ENCODE measurements around the gene THRAP3.

Gene THRAP3

DNA sequence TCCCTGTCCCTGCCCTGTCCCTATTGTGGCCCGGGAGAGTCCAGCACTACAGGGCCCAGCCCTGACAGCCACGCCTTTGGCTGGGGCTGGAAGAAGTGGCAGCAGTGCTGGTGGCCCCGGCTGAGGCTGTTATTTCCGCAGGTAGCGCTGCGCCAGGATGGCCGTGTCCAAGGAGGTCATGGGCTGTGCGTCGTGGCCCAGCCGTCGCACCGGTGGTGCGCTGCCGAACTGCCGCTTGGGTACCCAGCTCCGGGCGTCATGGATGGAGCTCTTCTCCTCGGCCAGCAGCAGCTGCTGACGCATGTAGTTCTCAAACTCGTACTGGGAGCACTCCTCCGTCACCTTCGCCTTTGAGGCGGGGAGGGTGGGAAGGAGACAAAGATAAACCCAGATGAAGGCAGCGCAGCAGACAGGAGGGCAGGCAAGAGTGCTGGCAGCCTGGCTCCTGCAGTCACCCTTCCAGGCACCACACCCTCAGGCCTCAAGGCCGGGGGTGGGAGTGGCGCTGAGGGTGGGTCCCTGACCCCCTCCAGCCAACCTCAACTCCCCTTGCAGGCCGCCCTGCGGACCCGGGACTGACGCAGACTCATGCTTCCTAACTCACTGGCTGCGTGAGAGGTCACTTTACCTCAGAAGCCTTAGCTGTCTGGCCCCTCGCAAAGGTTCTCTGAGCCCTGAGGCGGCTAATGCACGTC is 117.5 kb downstream of the THRAP3 start:
- Histone ChIP-seq H3K9ac (ENCODE audit: low read length) (no peak overlapping the region), H3K27me3 (ENCODE audit: control insufficient read depth in 1 of 2, insufficient read depth in 2 of 2, low read length in 2 of 2) (no peaks in the 10 kb centered on the region), H3K4me3 (ENCODE audit: low read depth in 1 of 2, low read length in 2 of 2) (no peak overlapping the region), H3K27ac (ENCODE audit: low read depth, low read length) (no peak overlapping the region), H3K36me3 (ENCODE audit: insufficient read depth, low read length) (peaks cover 37% of the 10 kb centered on the region), H3K4me1 (ENCODE audit: insufficient read depth, low read length) (no peaks in the 10 kb centered on the region), H3K9me3 (ENCODE audit: low read length) (no peaks in the 10 kb centered on the region)

DNA sequence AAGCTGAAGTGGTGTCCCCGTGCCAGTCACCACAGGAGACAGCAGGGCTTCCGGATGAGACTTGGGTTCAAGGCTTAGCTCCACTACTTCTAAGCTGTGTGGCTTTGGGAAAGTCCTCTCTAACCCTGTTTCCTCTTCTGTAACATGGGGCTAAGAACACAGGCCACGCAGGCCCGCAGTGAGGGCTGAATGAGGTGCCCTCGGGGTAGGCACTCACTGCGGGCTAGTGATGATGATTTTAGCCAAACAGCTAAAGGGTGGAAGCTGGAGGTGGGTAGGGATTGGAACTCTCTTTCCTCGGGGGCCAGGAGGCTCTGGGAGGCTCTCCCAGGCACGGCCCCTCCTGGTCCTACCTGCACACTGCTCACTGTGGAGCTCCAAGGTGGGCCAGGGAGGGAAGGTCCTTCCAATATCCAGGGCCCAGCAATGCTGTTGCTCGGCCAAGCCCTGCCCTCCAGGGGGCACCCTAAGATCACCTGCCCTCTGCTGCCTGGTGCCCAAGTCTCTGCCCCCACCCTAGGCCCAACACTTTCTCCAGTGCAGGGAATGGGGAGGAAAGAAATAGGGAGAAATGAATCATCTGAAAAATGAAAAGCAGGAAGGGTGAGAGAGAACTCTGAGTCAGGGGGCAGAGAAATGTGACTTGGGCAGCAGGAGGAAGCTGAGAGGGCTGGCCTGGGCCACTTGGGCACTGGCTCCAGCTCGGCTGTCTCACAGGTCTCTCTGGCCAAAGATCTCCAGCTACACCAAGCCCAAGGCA is 118.4 kb downstream of the THRAP3 start:
- Histone ChIP-seq H3K36me3 (ENCODE audit: insufficient read depth, low read length) (peaks cover 44% of the 10 kb centered on the region), H3K9ac (ENCODE audit: low read length) (no peak overlapping the region)

DNA sequence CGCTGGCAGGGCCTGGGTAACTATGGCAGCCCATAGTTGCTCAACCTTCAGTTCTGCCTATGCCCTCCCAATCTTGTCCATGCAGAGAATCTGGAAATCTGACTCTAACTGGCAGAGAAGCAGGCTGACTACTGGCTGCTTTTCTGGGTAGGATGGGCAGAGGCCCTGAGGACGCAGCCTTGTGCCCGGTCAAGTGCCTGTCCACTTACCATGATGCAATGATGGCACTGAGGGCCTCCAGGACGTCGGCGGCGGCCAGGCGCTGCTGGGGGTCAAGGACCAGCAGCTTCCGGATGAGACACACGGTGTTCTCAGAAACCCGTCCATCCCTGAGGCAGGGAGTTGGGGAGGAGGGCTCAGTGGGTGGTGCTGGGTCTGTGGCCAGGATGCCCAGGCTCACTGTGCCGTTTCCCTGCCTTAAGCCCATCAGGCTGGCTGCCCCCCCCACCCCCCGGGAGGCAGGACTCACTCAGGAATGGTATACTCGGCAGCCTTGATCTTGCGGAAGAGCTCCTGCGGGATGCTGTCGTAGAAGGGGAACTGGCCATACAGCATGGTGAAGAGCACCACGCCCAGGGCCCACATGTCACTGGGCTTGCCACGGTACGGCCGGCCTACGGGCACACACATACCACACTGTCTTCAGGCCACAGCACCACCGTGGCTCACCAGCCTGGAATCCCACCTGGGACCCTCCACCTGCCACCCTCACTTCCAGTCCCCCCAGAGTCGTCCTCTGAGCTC is 119.6 kb downstream of the THRAP3 start:
- H3K36me3 ChIP-seq (ENCODE audit: insufficient read depth, low read length) = peaks cover 55% of the 10 kb centered on the region
- H3K4me1 ChIP-seq (ENCODE audit: insufficient read depth, low read length) = no peaks in the 10 kb centered on the region
- no peak overlapping the region for H3K27ac ChIP-seq (ENCODE audit: low read depth, low read length)
- no peaks in the 10 kb centered on the region for H3K9me3 ChIP-seq (ENCODE audit: low read length)
- H3K27me3 ChIP-seq (ENCODE audit: control insufficient read depth in 1 of 2, insufficient read depth in 2 of 2, low read length in 2 of 2) = no peaks in the 10 kb centered on the region
- H3K4me3 ChIP-seq (ENCODE audit: low read depth in 1 of 2, low read length in 2 of 2) = no peak overlapping the region
- H3K9ac ChIP-seq (ENCODE audit: low read length) = no peak overlapping the region

More for the DNA sequence above, 118.4 kb downstream of the THRAP3 start:
- Histone ChIP-seq H3K9me3 (ENCODE audit: low read length) (no peaks in the 10 kb centered on the region), H3K4me1 (ENCODE audit: insufficient read depth, low read length) (no peaks in the 10 kb centered on the region), H3K27me3 (ENCODE audit: control insufficient read depth in 1 of 2, insufficient read depth in 2 of 2, low read length in 2 of 2) (no peaks in the 10 kb centered on the region), H3K4me3 (ENCODE audit: low read depth in 1 of 2, low read length in 2 of 2) (no peak overlapping the region), H3K27ac (ENCODE audit: low read depth, low read length) (no peak overlapping the region)

DNA sequence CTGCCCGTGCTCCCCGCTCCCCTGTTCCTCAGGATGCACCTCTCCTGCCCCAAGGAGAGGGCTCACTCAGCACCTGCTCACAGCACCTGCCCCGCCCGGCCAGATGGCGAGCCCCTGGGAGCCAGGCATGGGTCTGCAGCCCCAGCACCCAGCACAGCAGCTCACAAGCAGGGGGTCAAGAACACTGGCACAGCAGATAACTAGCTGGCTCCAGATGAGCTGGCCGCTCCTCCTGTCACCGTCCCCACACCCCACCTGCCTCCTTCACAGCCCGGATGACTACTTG is 120.1 kb downstream of the THRAP3 start:
- Histone ChIP-seq H3K9ac (ENCODE audit: low read length) (no peak overlapping the region), H3K27ac (ENCODE audit: low read depth, low read length) (no peak overlapping the region), H3K9me3 (ENCODE audit: low read length) (no peaks in the 10 kb centered on the region), H3K4me1 (ENCODE audit: insufficient read depth, low read length) (peaks cover 4% of the 10 kb centered on the region), H3K36me3 (ENCODE audit: insufficient read depth, low read length) (peaks cover 61% of the 10 kb centered on the region), H3K27me3 (ENCODE audit: control insufficient read depth in 1 of 2, insufficient read depth in 2 of 2, low read length in 2 of 2) (no peaks in the 10 kb centered on the region), H3K4me3 (ENCODE audit: low read depth in 1 of 2, low read length in 2 of 2) (no peak overlapping the region)

DNA sequence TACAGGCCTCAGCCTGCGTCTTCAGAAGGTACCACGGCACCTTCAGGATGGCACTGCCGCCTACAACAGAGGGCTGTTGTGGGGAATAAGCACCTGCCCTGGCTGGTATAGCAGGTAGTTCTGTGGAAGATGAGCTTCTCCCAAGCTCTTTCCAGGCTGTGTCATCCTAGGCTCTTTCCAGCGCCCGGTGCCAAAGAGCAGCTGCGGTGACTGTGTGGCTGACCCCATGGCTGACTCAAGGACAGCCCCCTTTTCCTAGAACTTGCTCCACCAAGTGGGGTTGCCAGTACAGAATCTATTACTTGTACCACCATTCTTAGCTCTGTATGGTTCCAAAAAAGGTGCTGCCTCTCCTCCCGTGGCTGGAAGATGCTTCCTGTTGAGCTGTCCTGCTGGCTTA is 121.1 kb downstream of the THRAP3 start:
- H3K27me3 ChIP-seq (ENCODE audit: control insufficient read depth in 1 of 2, insufficient read depth in 2 of 2, low read length in 2 of 2) = no peaks in the 10 kb centered on the region
- peaks cover 11% of the 10 kb centered on the region for H3K4me1 ChIP-seq (ENCODE audit: insufficient read depth, low read length)
- no peak overlapping the region for H3K27ac ChIP-seq (ENCODE audit: low read depth, low read length)
- no peak overlapping the region for H3K4me3 ChIP-seq (ENCODE audit: low read depth in 1 of 2, low read length in 2 of 2)
- no peak overlapping the region for H3K9ac ChIP-seq (ENCODE audit: low read length)
- H3K9me3 ChIP-seq (ENCODE audit: low read length) = no peaks in the 10 kb centered on the region
- peaks cover 61% of the 10 kb centered on the region for H3K36me3 ChIP-seq (ENCODE audit: insufficient read depth, low read length)

DNA sequence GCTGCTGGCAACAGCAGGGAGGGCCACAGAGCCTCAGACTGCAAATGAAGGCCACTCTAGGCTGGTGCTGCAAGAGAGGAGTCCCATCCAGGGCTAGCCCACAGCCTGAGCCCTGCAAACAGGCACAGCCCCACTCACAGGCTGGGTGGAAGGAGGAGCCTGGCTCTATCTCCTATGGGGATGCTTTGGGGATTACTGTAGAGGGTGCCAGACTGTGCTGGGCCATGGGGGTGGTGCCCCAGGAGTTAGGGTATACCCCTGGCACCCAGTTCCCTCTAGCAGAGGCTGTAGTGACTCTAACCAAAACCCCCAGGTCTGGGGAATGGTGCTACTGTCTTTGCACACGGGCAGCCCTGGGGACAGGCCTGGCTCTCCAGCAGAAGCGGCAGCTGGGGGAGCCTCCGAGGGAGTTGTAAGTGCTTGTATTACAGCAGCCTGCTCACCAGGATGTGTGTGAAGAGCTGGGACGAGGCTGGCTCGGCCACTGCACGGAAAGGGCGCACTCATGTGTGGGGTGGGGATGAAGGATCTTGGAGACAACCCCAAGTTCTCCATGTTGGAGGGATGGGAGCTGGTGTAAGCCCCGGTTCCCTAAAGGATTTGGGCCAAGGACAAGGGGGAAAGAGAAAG is 122.6 kb downstream of the THRAP3 start:
- H3K4me3 ChIP-seq (ENCODE audit: low read depth in 1 of 2, low read length in 2 of 2) = no peak overlapping the region
- no peaks in the 10 kb centered on the region for H3K27me3 ChIP-seq (ENCODE audit: control insufficient read depth in 1 of 2, insufficient read depth in 2 of 2, low read length in 2 of 2)
- H3K27ac ChIP-seq (ENCODE audit: low read depth, low read length) = no peak overlapping the region
- peaks cover 53% of the 10 kb centered on the region for H3K36me3 ChIP-seq (ENCODE audit: insufficient read depth, low read length)
- H3K9ac ChIP-seq (ENCODE audit: low read length) = no peak overlapping the region
- H3K4me1 ChIP-seq (ENCODE audit: insufficient read depth, low read length) = peaks cover 26% of the 10 kb centered on the region
- no peaks in the 10 kb centered on the region for H3K9me3 ChIP-seq (ENCODE audit: low read length)

DNA sequence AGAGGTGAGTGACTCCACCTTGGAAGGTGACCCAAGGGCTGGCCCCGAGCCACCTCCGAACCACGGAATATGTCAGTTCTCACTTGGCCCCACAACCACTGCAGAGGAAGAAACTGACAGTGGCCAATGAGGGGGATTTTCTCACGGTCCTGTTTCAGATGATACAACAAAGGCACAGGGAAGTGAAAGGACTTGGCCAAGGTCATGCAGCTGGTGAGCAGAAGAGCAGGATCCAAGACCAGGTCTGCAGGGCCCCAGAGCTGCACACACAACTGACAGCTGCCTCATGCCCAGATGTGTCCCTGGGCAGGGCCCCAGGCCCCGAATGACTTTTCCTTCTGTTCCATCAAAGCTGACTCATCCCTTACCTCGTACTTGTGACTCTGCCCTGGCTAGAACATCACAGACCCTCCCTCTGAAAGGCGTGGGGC is 125.0 kb downstream of the THRAP3 start:
- Histone ChIP-seq H3K4me1 (ENCODE audit: insufficient read depth, low read length) (peaks cover 29% of the 10 kb centered on the region), H3K9ac (ENCODE audit: low read length) (no peak overlapping the region), H3K4me3 (ENCODE audit: low read depth in 1 of 2, low read length in 2 of 2) (no peak overlapping the region), H3K36me3 (ENCODE audit: insufficient read depth, low read length) (peaks cover 62% of the 10 kb centered on the region), H3K27me3 (ENCODE audit: control insufficient read depth in 1 of 2, insufficient read depth in 2 of 2, low read length in 2 of 2) (no peaks in the 10 kb centered on the region), H3K27ac (ENCODE audit: low read depth, low read length) (no peak overlapping the region), H3K9me3 (ENCODE audit: low read length) (no peaks in the 10 kb centered on the region)

DNA sequence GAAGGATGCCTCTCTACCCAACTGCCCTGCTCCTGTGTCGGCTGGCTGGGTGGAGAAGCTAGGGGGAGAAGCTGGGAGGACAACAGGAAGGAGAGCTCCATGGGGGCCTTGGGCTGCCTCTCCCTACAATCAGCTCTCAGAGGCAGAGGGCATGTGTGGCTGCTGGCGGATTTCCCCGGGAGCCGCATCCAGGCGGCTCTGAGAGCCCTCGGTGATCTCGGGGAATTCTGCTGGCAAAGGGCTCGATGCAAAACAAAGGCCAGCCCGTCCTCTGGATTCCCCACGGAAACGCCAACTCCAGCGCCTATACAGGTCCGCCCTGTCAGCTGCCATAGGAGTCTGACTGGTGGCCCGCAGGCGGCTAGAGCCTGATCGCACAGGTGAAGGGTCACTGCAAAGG is 125.6 kb downstream of the THRAP3 start:
- peak overlapping the region; percentile 43 for H3K27ac ChIP-seq (ENCODE audit: low read depth, low read length)
- no peak overlapping the region for H3K4me3 ChIP-seq (ENCODE audit: low read depth in 1 of 2, low read length in 2 of 2)
- H3K4me1 ChIP-seq (ENCODE audit: insufficient read depth, low read length) = peaks cover 29% of the 10 kb centered on the region
- peaks cover 64% of the 10 kb centered on the region for H3K36me3 ChIP-seq (ENCODE audit: insufficient read depth, low read length)
- no peak overlapping the region for H3K9ac ChIP-seq (ENCODE audit: low read length)
- no peaks in the 10 kb centered on the region for H3K27me3 ChIP-seq (ENCODE audit: control insufficient read depth in 1 of 2, insufficient read depth in 2 of 2, low read length in 2 of 2)
- no peaks in the 10 kb centered on the region for H3K9me3 ChIP-seq (ENCODE audit: low read length)

DNA sequence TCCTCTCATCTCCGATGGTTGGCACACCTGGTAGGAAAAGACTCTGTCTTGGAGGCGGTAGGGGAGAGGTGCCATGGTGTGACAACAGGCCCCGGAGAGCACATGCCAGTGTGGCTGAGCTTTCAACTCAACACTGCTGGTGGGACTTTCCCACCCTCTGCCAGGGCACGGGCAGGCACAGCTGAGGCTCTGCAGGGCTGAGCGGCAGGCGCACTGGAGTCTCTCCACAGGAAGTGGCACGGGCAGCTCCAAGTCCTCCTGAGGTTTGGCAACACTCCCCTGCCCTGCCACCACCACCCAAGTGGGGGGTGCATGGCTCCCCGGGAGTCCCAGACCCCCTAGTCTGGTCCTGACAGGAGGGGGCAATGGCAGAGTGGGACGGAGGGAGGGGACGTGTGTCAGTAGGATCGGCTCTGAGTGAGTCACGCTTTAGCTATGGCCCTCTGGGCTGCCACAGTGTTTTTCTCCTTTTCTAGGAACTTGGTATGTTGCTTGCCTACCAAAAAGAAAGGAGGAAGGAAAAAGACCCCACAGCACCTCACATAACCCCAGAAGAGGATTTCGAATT is 126.5 kb downstream of the THRAP3 start:
- H3K9me3 ChIP-seq (ENCODE audit: low read length) = no peaks in the 10 kb centered on the region
- peak overlapping the region in 1 of 2 donors; percentile 39 for H3K4me3 ChIP-seq (ENCODE audit: low read depth in 1 of 2, low read length in 2 of 2)
- peaks cover 29% of the 10 kb centered on the region for H3K4me1 ChIP-seq (ENCODE audit: insufficient read depth, low read length)
- peaks cover 65% of the 10 kb centered on the region for H3K36me3 ChIP-seq (ENCODE audit: insufficient read depth, low read length)
- H3K27me3 ChIP-seq (ENCODE audit: control insufficient read depth in 1 of 2, insufficient read depth in 2 of 2, low read length in 2 of 2) = no peaks in the 10 kb centered on the region
- H3K27ac ChIP-seq (ENCODE audit: low read depth, low read length) = peak overlapping the region; percentile 43
- H3K9ac ChIP-seq (ENCODE audit: low read length) = no peak overlapping the region

DNA sequence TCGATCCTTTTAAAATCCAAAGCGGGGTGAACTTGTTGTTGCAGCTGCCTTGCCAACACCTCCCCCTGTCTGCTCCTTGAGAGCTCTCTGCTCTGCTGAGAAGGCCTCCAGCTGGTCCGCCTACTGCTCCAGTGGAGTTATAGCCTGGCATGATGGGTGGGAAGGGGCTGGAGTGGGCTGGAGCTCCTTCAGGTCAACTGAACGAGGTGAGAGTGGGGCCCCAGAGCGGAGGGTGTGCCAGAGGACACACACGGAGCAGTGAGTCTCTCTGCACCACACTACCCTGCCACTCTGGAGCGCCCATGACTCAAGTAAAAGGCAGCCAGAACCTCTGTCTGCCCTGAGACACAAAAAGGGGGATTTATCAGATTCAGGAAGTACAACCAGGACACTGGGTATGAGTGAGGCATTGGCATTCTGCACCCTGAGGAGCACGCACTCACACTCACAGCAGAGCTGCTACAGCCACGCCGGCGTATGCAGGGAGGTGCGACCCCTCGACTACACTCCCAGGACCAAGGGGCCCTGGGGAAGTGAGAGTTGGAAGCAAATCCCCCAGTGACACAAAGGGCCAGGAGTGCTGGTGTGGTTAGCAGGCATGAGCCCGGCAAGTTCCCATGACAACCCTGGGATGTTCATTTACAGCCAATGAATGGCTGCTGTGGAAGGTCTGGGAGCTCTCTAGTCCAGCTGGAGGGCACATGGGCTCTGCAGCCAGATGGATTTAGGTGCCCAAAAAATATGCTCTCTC is 127.2 kb downstream of the THRAP3 start:
- H3K27ac ChIP-seq (ENCODE audit: low read depth, low read length) = peak overlapping the region; percentile 54
- no peaks in the 10 kb centered on the region for H3K27me3 ChIP-seq (ENCODE audit: control insufficient read depth in 1 of 2, insufficient read depth in 2 of 2, low read length in 2 of 2)
- no peak overlapping the region for H3K9ac ChIP-seq (ENCODE audit: low read length)
- no peaks in the 10 kb centered on the region for H3K9me3 ChIP-seq (ENCODE audit: low read length)
- peak overlapping the region in 1 of 2 donors; percentile 39 for H3K4me3 ChIP-seq (ENCODE audit: low read depth in 1 of 2, low read length in 2 of 2)
- H3K4me1 ChIP-seq (ENCODE audit: insufficient read depth, low read length) = peaks cover 29% of the 10 kb centered on the region
- peaks cover 66% of the 10 kb centered on the region for H3K36me3 ChIP-seq (ENCODE audit: insufficient read depth, low read length)

Measured in muscle layer of colon (tissue), 2 donors.